WTC11 (cell line): ENCODE data around the gene P3H3. TPM values are rescaled to one million over a fixed set of nuclear protein-coding genes. Genes with fewer than 3 reads are reported as not detected.

ENCODE experiments used
- ATAC-seq: fragments of 200-7000 bp; cut with Tn5 transposase; 2 replicates; pipeline ENCODE4 v1.10.0; 2021; ENCODE audit warnings: mild to moderate bottlenecking, moderate library complexity
- CTCF ChIA-PET: fragments of 300-600 bp; sonication (Branson Sonifier 250); formaldehyde crosslinking; loops from one replicate; lab custom pipeline; 2021; ENCODE audit warnings: antibody characterized with exemption; lab: Charles Lee
- POLR2A ChIA-PET: fragments of 350-600 bp; sonication (Branson Sonifier 250); formaldehyde crosslinking; loops from one replicate; lab custom pipeline; 2021; ENCODE audit warnings: antibody characterized with exemption; lab: Charles Lee
- DNase-seq: peaks from one replicate; pipeline ENCODE4 v3.0.0; 2021; ENCODE audit warnings: low spot score
- H3K27ac Mint-ChIP-seq: 2 replicates; pipeline ENCODE4 v1.8.0; 2021; ENCODE audit warnings: mixed read lengths
- H3K27me3 Mint-ChIP-seq: 2 replicates; pipeline ENCODE4 v1.8.0; 2021; ENCODE audit warnings: low read depth, mild to moderate bottlenecking, moderate library complexity, mixed read lengths
- H3K36me3 Mint-ChIP-seq: 2 replicates; pipeline ENCODE4 v1.8.0; 2021; ENCODE audit warnings: mixed read lengths
- H3K4me1 Mint-ChIP-seq: 2 replicates; pipeline ENCODE4 v1.8.0; 2022; ENCODE audit warnings: mixed read lengths
- H3K4me3 Mint-ChIP-seq: 2 replicates; pipeline ENCODE4 v1.8.0; 2021; ENCODE audit warnings: mild to moderate bottlenecking, moderate library complexity, mixed read lengths
- H3K9me3 Mint-ChIP-seq: 2 replicates; pipeline ENCODE4 v1.8.0; 2021; ENCODE audit warnings: mixed read lengths
- CBFB ChIP-seq: sonication (generic); formaldehyde crosslinking; IDR thresholded peaks from 2 replicates; pipeline ENCODE4 v1.8.1; 2022; ENCODE audit warnings: mild to moderate bottlenecking, low read depth, missing genetic modification reagents
- CDX4 ChIP-seq: fragments of 250-450 bp; sonication (Bioruptor Pico); IDR thresholded peaks from 2 replicates; pipeline ENCODE4 v1.9.0; 2021; ENCODE audit warnings: moderate library complexity, mild to moderate bottlenecking, inconsistent platforms, borderline replicate concordance
- EMX1 ChIP-seq: fragments of 250-450 bp; sonication (Bioruptor Pico); IDR thresholded peaks from 2 replicates; pipeline ENCODE4 v1.8.0; 2021; ENCODE audit warnings: mild to moderate bottlenecking
- FOXP1 ChIP-seq: sonication (generic); formaldehyde crosslinking; IDR thresholded peaks from 2 replicates; pipeline ENCODE4 v1.8.0; 2022; ENCODE audit warnings: missing genetic modification reagents, mild to moderate bottlenecking, moderate library complexity, borderline replicate concordance
- HMGA2 ChIP-seq: fragments of 250-450 bp; sonication (Bioruptor Pico); IDR thresholded peaks from 2 replicates; pipeline ENCODE4 v1.4.0; 2021; ENCODE audit warnings: mild to moderate bottlenecking, moderate library complexity
- JAZF1 ChIP-seq: fragments of 250-450 bp; sonication (Bioruptor Pico); IDR thresholded peaks from 2 replicates; pipeline ENCODE4 v1.9.0; 2021; ENCODE audit warnings: moderate library complexity, mild to moderate bottlenecking, inconsistent platforms
- NFYB ChIP-seq: sonication (generic); formaldehyde crosslinking; conservative IDR thresholded peaks from 2 replicates; pipeline ENCODE4 v1.8.0; 2022; ENCODE audit warnings: low read depth, missing genetic modification reagents
- NR3C1 ChIP-seq: sonication (generic); formaldehyde crosslinking; conservative IDR thresholded peaks from 2 replicates; pipeline ENCODE4 v1.8.1; 2023; ENCODE audit warnings: low read depth, mild to moderate bottlenecking, missing genetic modification reagents
- PREB ChIP-seq: sonication (generic); formaldehyde crosslinking; IDR thresholded peaks from 2 replicates; pipeline ENCODE4 v1.8.1; 2022; ENCODE audit warnings: mild to moderate bottlenecking, missing genetic modification reagents, moderate library complexity, borderline replicate concordance
- RORB ChIP-seq: fragments of 250-450 bp; sonication (Bioruptor Pico); IDR thresholded peaks from 2 replicates; pipeline ENCODE4 v1.9.0; 2021; ENCODE audit warnings: mild to moderate bottlenecking
- SMAD3 ChIP-seq: sonication (generic); formaldehyde crosslinking; IDR thresholded peaks from 2 replicates; pipeline ENCODE4 v1.8.0; 2022; ENCODE audit warnings: missing genetic modification reagents, mild to moderate bottlenecking, borderline replicate concordance
- SMAD4 ChIP-seq: sonication (generic); formaldehyde crosslinking; IDR thresholded peaks from 2 replicates; pipeline ENCODE4 v1.8.0; 2022; ENCODE audit warnings: mild to moderate bottlenecking, missing genetic modification reagents
- TCF7 ChIP-seq: sonication (generic); formaldehyde crosslinking; IDR thresholded peaks from 2 replicates; pipeline ENCODE4 v1.8.0; 2022; ENCODE audit warnings: mild to moderate bottlenecking, low read depth, missing genetic modification reagents, moderate library complexity
- ZNF121 ChIP-seq: sonication (generic); formaldehyde crosslinking; IDR thresholded peaks from 2 replicates; pipeline ENCODE4 v1.8.0; 2023; ENCODE audit warnings: missing genetic modification reagents
- ZNF317 ChIP-seq: sonication (generic); formaldehyde crosslinking; IDR thresholded peaks from 2 replicates; pipeline ENCODE4 v1.8.1; 2023; ENCODE audit warnings: low read depth, mild to moderate bottlenecking, moderate library complexity, missing genetic modification reagents, borderline replicate concordance
- ZNF396 ChIP-seq: fragments of 250-450 bp; sonication (Bioruptor Pico); IDR thresholded peaks from 2 replicates; pipeline ENCODE4 v1.8.0; 2021; ENCODE audit warnings: mild to moderate bottlenecking, moderate library complexity, borderline replicate concordance
- total RNA-seq: library from RNA; stranded (reverse); gene quantifications from 3 replicates; pipeline ENCODE4 v1.2.3, GENCODE V29; 2021
- TF ChIP-seq, protein P1 (sequence below): sonication (generic); formaldehyde crosslinking; IDR thresholded peaks from 2 replicates; pipeline ENCODE4 v1.8.0; 2022; ENCODE audit warnings: mild to moderate bottlenecking, missing genetic modification reagents
- TF ChIP-seq, protein P2 (sequence below): sonication (generic); formaldehyde crosslinking; IDR thresholded peaks from 2 replicates; pipeline ENCODE4 v1.8.1; 2022; ENCODE audit warnings: low read depth, mild to moderate bottlenecking, moderate library complexity, missing genetic modification reagents, borderline replicate concordance
- TF ChIP-seq, protein P3 (sequence below): sonication (generic); formaldehyde crosslinking; conservative IDR thresholded peaks from 2 replicates; pipeline ENCODE4 v1.8.1; 2023; ENCODE audit warnings: mild to moderate bottlenecking, low read depth, missing genetic modification reagents, moderate library complexity
- TF ChIP-seq, protein P4 (sequence below): sonication (generic); formaldehyde crosslinking; conservative IDR thresholded peaks from 2 replicates; pipeline ENCODE4 v1.8.1; 2022; ENCODE audit warnings: mild to moderate bottlenecking, missing genetic modification reagents

The P3H3 gene
- total RNA-seq, 1 experiment from 2014 or later, result 50.7 TPM

- Mint-ChIP-seq H3K4me1 (peaks cover 11% of the 10 kb centered on the region), H3K27me3 (no peaks in the 10 kb centered on the region), H3K4me3 (no peak overlapping the region), H3K36me3 (peaks cover 55% of the 10 kb centered on the region), H3K27ac (peak overlapping the region; percentile 45; the same call in 1 of the 2 replicates), H3K9me3 (no peaks in the 10 kb centered on the region)
- peak; percentile 71 for ATAC-seq
- CTCF ChIA-PET, result interaction anchor here (0.9 to 5.1 kb wide), 6 partner anchors 9 to 120 kb away, joined by 3 to 28 read pairs (median 4); partner anchors contain the start of genes CDCA3, COPS7A and USP5
- POLR2A ChIA-PET, result interaction anchor here (0.6 kb wide), 1 partner anchor 9 kb away, joined by 3 read pairs; no protein-coding TSS in a partner anchor
- TF ChIP-seq ZNF396 (CRISPR knock-in tag), result no peak
- TF ChIP-seq NFYB (CRISPR knock-in tag), result no peak
- no peak for TF ChIP-seq SMAD3 (CRISPR knock-in tag)
- no peak for TF ChIP-seq NR3C1 (CRISPR knock-in tag)
- TF ChIP-seq, protein P1, sequence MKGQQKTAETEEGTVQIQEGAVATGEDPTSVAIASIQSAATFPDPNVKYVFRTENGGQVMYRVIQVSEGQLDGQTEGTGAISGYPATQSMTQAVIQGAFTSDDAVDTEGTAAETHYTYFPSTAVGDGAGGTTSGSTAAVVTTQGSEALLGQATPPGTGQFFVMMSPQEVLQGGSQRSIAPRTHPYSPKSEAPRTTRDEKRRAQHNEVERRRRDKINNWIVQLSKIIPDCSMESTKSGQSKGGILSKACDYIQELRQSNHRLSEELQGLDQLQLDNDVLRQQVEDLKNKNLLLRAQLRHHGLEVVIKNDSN (CRISPR knock-in tag), result 0 out of 2 replicates have a peak, but pooled peaks have one; percentile 22
- peak; percentile 49 for DNase-seq
These were observed 15.1 kb downstream of the P3H3 start for GRCh38 chr12:6843118-6843902.

GRCh38 chr12:6845395-6845794, 17.2 kb downstream of the P3H3 start:
- ChIA-PET CTCF (interaction anchor here (0.8 to 1.6 kb wide), 2 partner anchors 24 to 27 kb away, joined by 3 to 4 read pairs; no protein-coding TSS in a partner anchor), POLR2A (no interaction called here)
- Mint-ChIP-seq H3K4me3 (no peak overlapping the region), H3K4me1 (peaks cover 12% of the 10 kb centered on the region), H3K9me3 (no peaks in the 10 kb centered on the region), H3K27me3 (no peaks in the 10 kb centered on the region), H3K36me3 (peaks cover 61% of the 10 kb centered on the region), H3K27ac (no peak overlapping the region)
- ATAC-seq, result no peak
- TF ChIP-seq, protein P2, sequence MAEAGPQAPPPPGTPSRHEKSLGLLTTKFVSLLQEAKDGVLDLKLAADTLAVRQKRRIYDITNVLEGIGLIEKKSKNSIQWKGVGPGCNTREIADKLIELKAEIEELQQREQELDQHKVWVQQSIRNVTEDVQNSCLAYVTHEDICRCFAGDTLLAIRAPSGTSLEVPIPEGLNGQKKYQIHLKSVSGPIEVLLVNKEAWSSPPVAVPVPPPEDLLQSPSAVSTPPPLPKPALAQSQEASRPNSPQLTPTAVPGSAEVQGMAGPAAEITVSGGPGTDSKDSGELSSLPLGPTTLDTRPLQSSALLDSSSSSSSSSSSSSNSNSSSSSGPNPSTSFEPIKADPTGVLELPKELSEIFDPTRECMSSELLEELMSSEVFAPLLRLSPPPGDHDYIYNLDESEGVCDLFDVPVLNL (CRISPR knock-in tag), result no peak
- TF ChIP-seq HMGA2 (CRISPR knock-in tag) (no peak), CDX4 (CRISPR knock-in tag) (no peak), ZNF121 (CRISPR knock-in tag) (no peak), TCF7 (no peak), PREB (CRISPR knock-in tag) (no peak), RORB (CRISPR knock-in tag) (no peak), JAZF1 (CRISPR knock-in tag) (no peak), FOXP1 (CRISPR knock-in tag) (no peak), SMAD4 (no peak), EMX1 (no peak), ZNF317 (CRISPR knock-in tag) (no peak), CBFB (CRISPR knock-in tag) (no peak)
- TF ChIP-seq, protein P3, sequence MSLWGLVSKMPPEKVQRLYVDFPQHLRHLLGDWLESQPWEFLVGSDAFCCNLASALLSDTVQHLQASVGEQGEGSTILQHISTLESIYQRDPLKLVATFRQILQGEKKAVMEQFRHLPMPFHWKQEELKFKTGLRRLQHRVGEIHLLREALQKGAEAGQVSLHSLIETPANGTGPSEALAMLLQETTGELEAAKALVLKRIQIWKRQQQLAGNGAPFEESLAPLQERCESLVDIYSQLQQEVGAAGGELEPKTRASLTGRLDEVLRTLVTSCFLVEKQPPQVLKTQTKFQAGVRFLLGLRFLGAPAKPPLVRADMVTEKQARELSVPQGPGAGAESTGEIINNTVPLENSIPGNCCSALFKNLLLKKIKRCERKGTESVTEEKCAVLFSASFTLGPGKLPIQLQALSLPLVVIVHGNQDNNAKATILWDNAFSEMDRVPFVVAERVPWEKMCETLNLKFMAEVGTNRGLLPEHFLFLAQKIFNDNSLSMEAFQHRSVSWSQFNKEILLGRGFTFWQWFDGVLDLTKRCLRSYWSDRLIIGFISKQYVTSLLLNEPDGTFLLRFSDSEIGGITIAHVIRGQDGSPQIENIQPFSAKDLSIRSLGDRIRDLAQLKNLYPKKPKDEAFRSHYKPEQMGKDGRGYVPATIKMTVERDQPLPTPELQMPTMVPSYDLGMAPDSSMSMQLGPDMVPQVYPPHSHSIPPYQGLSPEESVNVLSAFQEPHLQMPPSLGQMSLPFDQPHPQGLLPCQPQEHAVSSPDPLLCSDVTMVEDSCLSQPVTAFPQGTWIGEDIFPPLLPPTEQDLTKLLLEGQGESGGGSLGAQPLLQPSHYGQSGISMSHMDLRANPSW, result no peak
- TF ChIP-seq, protein P4, sequence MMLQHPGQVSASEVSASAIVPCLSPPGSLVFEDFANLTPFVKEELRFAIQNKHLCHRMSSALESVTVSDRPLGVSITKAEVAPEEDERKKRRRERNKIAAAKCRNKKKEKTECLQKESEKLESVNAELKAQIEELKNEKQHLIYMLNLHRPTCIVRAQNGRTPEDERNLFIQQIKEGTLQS, result no peak
- TF ChIP-seq, all 79 proteins: peak for 0
- no peak for DNase-seq
